Retina (tissue), 1 donor: Measurements from ENCODE around the gene SHC1.
"Not testable (repeated sequence)": the region's sequence is repeated elsewhere in the genome, so short reads cannot be mapped to it uniquely, and the experiment has no call there.

Experiments used
- DNase-seq: peaks from one replicate; pipeline ENCODE4 v3.0.0-alpha.2; 2016

SHC1 gene

GRCh38 chr1:154993572-154994268, 23.2 kb upstream of the SHC1 start, which contains the start of gene LENEP:
TSS of gene LENEP (plus strand) at chr1:154993586. CDS start at chr1:154993608, 22 bp downstream.
- DNase-seq, result no peak

DNA sequence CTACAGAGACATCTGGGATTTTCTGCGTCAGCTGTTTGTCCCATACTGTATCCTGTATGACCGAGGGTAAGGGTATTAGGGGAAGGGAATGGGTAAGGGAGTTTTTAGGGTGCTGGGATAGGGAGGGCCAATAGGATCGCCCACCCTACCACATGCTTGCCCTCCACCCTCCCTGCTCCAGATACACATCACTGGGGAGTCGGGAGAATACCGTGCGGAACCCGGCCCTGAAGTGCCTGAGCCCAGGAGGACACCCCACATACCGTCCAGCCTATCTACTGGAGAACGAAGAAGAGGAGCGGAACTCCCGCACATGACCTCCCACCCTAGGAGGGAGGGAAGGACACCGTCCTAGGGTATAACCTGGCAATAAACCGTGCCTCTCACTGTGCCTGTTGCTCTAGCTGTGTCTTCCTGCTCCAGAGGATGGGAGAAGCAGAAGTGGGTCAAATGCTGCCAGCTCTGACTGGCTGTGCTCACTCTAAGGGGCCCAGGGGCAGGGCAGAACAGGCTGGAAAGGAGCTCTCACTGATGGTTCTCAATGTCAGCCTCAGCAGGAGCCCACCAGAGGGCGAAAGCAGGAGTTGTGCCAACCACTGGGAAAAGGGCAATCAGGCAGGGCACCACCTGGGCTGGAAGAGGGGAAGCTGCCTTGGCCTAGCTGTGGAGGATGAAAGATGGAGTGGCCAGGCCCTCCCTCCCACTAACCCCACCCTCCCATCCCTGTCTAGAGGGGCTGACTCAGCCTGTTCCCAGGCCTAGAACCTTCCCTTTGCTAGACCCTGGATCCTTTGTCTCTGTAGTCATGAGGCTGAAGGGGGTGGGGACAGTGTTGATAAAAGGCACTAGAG, 22.4 kb upstream of the SHC1 start:
- DNase-seq, result peak; percentile 61

DNA sequence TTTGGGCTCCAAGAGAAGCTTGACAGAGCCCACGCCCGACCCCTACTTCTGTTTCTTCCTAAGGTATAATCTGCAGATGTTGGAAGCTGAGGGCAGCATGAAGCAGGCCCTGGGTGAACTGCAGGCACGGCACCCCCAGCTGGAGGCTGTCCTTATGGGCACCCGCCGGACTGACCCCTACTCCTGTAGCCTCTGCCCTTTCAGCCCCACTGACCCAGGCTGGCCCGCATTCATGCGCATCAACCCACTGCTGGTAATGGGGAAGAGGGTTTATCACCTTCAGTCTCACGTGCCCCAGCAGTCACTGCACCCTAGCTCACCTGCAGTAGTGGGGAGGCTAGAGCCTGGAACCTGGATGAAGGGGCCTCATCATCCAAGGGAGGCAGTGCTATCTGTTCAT, 19.7 kb upstream of the SHC1 start:
- no peak for DNase-seq

DNA sequence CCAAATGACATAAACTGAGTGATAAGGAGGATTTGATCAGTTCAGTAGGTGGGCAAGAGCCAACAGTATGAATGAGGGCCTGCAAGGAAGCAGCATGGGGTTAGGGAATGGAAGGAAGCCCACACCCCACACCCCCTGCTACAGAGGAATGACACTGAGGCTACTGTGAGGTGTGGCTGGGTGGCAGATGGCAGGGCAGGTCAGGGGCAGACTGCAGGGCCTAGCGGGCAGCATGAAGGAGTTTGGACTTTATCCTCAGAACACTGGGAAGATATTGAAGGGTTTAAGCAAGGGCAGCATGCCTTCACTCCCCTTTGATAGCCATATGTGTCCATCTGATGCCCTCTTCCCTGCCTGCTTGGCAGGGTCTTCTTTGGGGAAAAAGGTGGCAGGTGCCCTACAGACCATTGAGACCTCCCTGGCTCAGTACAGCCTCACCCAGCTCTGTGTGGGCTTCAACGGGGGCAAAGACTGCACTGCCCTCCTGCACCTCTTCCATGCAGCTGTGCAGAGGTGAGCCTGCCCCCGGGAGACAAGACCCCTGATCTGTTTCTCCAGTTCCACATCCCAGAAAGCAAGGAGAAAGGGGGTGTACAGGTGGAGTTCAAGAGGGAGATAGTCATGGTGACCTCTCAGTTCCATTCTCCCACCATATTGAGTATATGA, 18.8 kb upstream of the SHC1 start:
- no peak for DNase-seq

DNA sequence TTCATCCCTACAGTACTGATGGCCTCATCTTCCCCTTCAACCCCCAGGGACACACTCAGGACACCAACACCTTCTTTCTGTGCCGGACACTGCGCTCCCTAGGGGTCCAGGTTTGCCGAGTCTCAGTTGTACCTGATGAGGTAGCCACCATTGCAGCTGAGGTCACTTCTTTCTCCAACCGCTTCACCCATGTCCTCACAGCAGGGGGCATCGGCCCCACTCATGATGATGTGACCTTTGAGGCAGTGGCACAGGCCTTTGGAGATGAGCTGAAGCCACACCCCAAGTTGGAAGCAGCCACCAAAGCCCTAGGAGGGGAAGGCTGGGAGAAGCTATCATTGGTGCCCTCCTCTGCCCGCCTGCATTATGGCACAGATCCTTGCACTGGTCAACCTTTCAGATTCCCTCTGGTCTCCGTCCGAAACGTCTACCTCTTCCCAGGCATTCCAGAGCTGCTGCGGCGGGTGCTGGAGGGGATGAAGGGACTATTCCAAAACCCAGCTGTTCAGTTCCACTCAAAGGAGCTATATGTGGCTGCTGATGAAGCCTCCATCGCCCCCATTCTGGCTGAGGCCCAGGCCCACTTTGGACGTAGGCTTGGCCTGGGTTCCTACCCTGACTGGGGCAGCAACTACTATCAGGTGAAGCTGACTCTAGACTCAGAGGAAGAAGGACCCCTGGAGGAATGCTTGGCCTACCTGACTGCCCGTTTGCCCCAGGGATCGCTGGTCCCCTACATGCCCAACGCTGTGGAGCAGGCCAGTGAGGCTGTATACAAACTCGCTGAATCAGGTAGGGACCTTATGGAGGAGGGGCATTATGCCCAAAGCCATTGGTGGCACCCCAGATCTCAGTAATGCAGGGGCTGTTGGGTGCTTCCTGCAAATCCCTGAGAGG, 17.8 kb upstream of the SHC1 start:
- no peak for DNase-seq

- DNase-seq, result no peak
Observed at GRCh38 chr1:154987326-154987725, 16.8 kb upstream of the SHC1 start.

DNA sequence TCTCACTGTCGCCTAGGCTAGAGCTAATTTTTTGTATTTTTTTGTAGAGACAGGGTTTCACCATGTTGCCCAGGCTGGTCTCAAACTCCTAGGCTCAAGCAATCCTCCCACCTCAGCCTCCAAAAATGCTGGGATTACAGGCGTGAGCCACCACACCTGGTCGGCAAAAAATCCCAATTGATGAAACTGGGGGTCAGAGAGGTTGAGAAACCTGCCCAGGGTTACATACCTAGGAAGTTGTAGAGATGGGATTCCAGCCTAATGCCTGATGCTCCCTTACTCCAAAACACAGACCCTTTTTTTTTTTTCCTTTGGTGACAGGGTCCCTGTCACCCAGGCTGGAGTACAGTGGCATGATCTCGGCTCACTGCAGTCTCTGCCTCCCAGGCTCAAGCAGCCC, 16.2 kb upstream of the SHC1 start:
- not testable (repeated sequence) for DNase-seq

- no peak for DNase-seq
Observed at GRCh38 chr1:154983776-154984466, 13.4 kb upstream of the SHC1 start.

DNA sequence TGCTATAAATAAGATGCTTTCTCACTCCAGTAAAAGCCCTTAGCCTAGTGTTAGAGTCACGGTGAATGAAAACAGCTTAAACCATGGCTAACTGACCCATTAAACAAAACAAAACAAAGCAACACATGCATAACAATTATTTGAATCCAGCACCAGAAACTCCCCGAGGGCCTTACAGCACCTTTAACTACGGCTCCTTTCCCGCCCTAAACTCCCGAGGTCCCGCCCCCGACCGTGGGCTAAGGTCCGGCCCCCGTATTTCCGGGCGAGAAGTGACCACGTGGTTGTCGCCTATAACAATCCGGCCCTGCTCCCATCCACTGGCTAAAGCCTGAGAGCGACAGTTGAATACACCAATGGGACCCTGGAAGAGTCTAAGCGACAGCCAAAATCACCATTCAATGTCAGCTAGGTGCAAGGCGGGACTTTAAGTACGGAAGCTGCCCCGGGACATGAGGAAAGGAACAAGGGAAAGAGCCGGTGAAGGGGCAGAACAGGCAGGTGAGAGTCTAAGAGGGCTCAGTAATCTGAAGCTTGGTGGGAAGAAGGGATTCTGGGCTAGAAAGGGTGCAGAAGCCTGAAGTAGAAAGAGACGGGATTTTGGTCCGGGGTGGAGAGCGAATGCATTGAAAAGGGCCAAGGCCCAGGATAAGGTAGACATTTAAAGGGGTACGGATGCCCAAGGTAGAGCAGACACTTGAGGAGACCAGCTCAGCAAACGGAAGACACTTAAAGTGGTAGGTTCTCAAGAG, 12.5 kb upstream of the SHC1 start, which contains the start of gene FLAD1:
Gene FLAD1 (plus strand): TSS at position 448 of the 752 bp plus-strand sequence. CDS start 351 bp downstream, outside the sequence.
- peak; percentile 96 for DNase-seq

GRCh38 chr1:154982341-154982740, 11.8 kb upstream of the SHC1 start:
- DNase-seq, result no peak

- DNase-seq, result no peak
Observed at GRCh38 chr1:154978360-154978759, 7.8 kb upstream of the SHC1 start.

- DNase-seq, result not testable (repeated sequence)
Observed at GRCh38 chr1:154977762-154978161, 7.2 kb upstream of the SHC1 start.

DNA sequence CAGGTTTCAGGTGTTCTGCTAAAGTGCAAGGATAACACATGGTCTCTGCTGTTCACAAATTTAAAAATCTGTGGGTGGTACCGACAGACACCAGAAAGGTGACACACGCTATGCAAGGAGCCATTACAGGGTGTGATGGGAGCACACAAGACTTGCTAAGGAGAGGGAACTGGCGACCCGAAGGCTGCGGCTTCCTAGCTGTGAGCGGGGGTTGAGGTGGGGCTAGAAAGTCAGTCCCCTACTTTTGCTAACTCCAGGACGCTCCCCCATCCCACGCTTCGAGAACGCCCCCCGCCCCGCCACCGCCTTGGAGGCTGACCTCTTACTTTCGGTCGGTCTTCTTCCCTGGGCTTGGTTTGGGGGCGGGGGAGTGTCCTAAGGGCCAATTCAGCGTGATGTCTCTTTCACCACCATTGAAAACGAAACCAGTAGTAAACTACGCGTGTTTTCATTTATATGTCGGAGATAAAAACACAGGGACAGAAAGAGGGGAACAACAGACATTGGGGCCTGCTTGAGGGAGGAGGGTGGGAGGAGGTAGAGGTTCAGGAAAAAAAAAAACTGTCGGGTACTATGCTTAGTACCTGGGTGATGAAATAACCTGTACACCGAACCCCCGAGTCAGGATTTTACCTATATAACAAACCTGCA, 5.0 kb upstream of the SHC1 start:
- no peak for DNase-seq

DNA sequence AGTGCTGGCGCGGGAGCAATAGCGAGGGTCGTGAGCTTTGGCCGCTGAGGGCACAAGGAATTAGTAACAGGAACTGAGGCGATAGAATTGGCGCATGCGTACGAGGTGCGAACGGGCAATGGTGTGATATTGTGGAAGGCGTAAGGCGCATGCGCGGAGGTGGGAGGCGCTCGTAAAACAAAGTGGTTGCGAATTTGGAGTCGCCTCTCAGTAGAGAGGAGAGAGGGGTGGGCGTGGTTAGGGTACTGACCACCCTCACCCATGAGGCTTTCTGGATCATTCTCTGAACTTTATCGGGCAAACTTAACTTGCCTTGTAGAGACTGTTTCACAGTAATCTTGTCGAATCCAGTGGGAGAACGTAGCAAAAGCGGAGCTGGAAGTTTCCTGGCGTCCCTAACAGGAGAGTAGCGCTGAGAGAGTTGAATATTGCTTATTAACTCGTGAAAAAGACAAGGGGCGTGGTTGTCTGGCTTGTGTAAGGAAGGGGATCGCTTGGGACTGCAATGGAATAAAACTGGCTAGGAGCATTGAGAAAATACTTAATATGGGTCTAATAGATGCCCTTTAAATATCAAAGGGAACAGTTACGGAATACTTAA, 4.4 kb upstream of the SHC1 start:
- no peak for DNase-seq

DNA sequence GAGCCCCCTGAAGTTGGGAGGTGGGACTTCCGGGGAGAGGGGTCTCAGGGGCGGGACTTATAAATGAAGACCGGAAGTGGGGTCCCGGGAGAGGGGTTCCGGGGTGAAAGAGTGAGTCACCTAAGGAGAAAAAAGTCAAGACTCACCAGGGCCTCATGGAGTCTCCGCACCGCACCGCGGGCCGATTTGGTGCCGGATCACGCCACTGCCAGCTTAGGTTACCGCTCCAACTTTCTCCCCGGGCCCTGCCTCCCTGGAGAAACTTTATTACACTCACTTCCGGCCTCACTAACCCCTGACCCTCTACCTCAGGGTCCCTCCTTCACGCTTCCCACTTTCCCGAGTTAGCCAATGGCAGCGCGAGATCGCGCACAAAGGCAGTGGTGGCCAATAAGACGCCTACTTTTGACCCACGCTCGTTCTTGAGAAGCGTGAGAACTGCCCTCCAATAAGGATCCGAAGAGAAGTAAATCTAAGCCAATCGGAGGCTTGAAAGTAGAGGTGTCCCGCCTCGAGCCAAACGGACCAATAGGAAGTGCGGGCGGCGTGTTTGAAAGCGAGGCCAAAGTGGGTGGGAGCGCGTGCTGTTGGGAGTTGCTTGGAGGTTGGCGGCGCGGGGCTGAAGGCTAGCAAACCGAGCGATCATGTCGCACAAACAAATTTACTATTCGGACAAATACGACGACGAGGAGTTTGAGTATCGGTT, 3.7 kb upstream of the SHC1 start, which contains the start of gene CKS1B:
Gene CKS1B (plus strand): TSS at position 580 of the 706 bp plus-strand sequence. CDS start 65 bp downstream, at position 645.
- peak; percentile 100 for DNase-seq

DNA sequence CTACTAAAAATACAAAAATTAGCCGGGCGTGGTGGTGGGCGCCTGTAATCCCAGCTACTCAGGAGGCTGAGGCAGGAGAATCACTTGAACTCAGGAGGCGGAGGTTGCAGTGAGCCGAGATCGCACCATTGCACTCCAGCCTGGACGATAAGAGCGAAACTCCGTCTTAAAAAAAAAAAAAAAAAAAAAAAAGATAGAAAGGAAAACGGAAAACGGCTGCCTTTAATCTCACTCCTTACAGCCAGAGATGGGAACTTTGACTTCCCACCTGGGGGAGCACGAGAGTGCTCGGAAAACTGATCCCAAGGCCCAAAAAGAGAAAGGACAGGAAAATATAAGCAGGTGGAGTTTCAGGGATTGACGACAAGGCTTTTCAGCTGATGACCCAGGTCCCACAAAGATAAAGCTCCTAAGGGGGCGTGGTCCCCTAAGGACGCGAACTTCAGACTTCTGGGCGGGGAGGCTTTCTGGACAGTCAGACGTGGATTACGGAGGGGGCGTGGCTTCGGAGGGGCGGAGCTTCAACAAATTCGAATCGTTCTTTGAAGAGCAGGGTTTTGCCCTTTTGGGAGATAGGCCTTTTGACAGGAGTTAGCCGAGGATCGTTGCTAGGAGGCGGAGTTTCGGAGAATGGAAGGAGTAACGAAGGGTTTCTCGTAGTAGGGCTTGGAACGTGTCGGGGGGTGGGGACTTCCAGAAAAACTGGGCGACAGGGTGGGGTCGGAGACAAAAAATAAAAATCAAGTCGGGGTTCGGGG, 3.0 kb upstream of the SHC1 start:
- DNase-seq, result peak; percentile 91

DNA sequence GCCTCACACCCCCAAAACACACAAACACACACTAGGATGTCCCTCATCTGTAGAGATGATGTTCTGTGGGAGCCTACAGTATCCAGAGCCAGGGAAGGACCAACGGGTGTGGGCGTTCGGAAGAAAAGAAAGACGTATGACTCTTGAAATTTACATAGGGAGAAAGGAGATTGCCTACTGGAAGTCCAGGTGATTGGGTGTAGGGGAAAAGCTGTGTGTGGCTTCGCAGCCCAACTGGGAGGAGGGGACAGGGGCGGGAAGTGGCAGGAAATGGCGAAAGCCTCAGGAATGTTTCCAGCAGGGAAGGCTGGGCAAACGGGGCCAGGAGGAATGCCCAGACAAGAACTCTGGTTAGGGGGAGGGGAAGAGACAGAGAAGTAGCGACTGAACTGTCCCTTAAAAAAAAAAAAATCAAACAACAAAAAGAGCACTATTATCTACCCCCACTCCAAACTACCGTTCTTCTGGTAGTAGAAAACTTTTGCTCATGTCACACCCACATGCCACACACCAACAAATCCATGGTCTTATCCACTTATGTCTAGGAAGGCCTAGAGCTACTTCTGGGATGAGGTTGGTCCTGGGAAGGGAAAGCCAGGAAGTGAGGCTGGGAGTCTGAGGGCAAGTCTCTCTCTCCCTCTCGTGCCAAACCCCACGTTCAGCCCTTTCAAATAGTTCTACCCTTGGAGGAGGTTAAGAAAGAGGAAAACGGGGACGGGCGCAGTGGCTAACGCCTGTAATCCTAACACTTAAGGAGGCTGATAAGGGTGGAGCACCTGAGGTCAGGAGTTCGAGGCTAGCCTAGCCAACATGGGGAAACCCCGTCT, 2.2 kb upstream of the SHC1 start:
- DNase-seq, result no peak

DNA sequence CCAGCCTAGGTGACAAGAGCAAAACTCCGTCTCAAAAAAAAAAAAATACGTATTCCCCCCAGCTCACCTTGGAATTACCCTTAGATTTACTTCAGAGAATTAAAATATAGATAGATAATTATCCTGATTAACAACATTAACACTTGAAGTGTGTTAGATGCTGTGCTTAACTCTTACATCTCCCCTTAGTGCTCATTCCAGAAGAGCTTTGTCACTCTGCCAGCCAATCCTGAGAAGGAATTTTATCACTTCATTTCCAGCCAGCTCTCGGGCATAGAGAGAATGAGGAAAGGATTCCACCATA, 1.6 kb upstream of the SHC1 start:
- no peak for DNase-seq
